GM19324 (cell line): Measurements from ENCODE around the gene AHSG.
A peak's percentile ranks its signal among the peaks of the same experiment; 100 is the strongest.
"Not testable (repeated sequence)": the region's sequence is repeated elsewhere in the genome, so short reads cannot be mapped to it uniquely, and the experiment has no call there.

Source experiments
- ATAC-seq: cut with Tn5 transposase; IDR thresholded peaks from one replicate; pipeline ENCODE4 v1.9.1; 2021; ENCODE audit warnings: mild to moderate bottlenecking, moderate library complexity; ENCODE audit not compliant: unreplicated experiment, low FRiP score

Gene AHSG

GRCh38 chr3:186616299-186616617 lies 3.4 kb downstream of the AHSG start:
- no peak for ATAC-seq

- peak; percentile 83 for ATAC-seq
Measured at GRCh38 chr3:186617036-186617946, 4.4 kb downstream of the AHSG start.

GRCh38 chr3:186618318-186618938 lies 5.6 kb downstream of the AHSG start:
- no peak for ATAC-seq

- ATAC-seq = no peak
Measured at GRCh38 chr3:186619787-186620212, 6.9 kb downstream of the AHSG start.

GRCh38 chr3:186620213-186621092 lies 7.6 kb downstream of the AHSG start:
- no peak for ATAC-seq

GRCh38 chr3:186621894-186622650 lies 9.2 kb downstream of the AHSG start:
- no peak for ATAC-seq

- no peak for ATAC-seq
Measured at GRCh38 chr3:186622651-186623310, 9.9 kb downstream of the AHSG start.

GRCh38 chr3:186624598-186624997 lies 11.7 kb downstream of the AHSG start:
- ATAC-seq = no peak

- no peak for ATAC-seq
Measured at GRCh38 chr3:186625600-186626042, 12.8 kb downstream of the AHSG start.

GRCh38 chr3:186626254-186626847 lies 13.5 kb downstream of the AHSG start:
- ATAC-seq = no peak

GRCh38 chr3:186627852-186628414 lies 15.1 kb downstream of the AHSG start:
- no peak for ATAC-seq

- no peak for ATAC-seq
Measured at GRCh38 chr3:186628756-186629155, 15.9 kb downstream of the AHSG start.

- ATAC-seq = no peak
Measured at GRCh38 chr3:186630950-186631641, 18.2 kb downstream of the AHSG start.

GRCh38 chr3:186633481-186633880 lies 20.6 kb downstream of the AHSG start:
- no peak for ATAC-seq

- ATAC-seq = not testable (repeated sequence)
Measured at GRCh38 chr3:186634207-186634606, 21.3 kb downstream of the AHSG start.

GRCh38 chr3:186635532-186635931 lies 22.7 kb downstream of the AHSG start:
- ATAC-seq = no peak

- ATAC-seq = no peak
Measured at GRCh38 chr3:186636536-186636935, 23.7 kb downstream of the AHSG start.

- ATAC-seq = no peak
Measured at GRCh38 chr3:186637686-186638085, 24.8 kb downstream of the AHSG start.
